HepG2 (cell line): ENCODE results near the gene DIPK1C. TPM values are rescaled to one million over a fixed set of nuclear protein-coding genes. Genes with fewer than 3 reads are reported as not detected.

Experiments
- ATAC-seq: fragments of 200-7000 bp; cut with Tn5 transposase; 3 replicates; pipeline ENCODE4 v1.9.1; 2020; ENCODE audit warnings: mild to moderate bottlenecking, moderate library complexity
- BruUV-seq: library from RNA; stranded (reverse); fragments of 400-500 nt; replicated peaks from 2 replicates; lab custom pipeline; 2021; lab: Mats Ljungman, UMichigan
- CTCF ChIA-PET: fragments of 300-600 bp; formaldehyde crosslinking; extraction: SDS; loops from one replicate; lab custom pipeline; 2021; ENCODE audit warnings: low total read pairs, inconsistent platforms, low intra/inter-chr PET ratio; lab: Yijun Ruan, JAX
- POLR2A ChIA-PET: fragments of 350-600 bp; sonication (Branson Sonifier 250); formaldehyde crosslinking; loops from one replicate; lab custom pipeline; 2020; ENCODE audit warnings: antibody characterized with exemption, inconsistent platforms; lab: Yijun Ruan, JAX
- DNase-seq: peaks from one replicate; pipeline ENCODE4 v3.0.0-alpha.2; 2015; ENCODE audit warnings: low spot score
- FAIRE-seq: peaks from 3 replicates; lab custom pipeline; 2011; peaks lifted over from hg19 to GRCh38; lab: Jason Lieb, UNC
- H2AFZ ChIP-seq: one replicate; pipeline ENCODE4 v1.6.1; 2011; ENCODE audit warnings: low read length, inconsistent platforms
- H3K27ac ChIP-seq: fragments of 300-600 bp; 3 replicates; pipeline ENCODE4 v1.8.0; 2011; ENCODE audit warnings: mixed run types, mild to moderate bottlenecking, mixed read lengths, low read length, inconsistent platforms; ENCODE audit not compliant: insufficient read depth; ENCODE audit errors: extremely low read length
- H3K27me3 ChIP-seq, 2 experiments: fragments of 200-600 bp in 1 of 2; 2 replicates in 1 of 2; 3 replicates in 1 of 2; pipeline versions ENCODE4 v1.6.0 to v1.8.0; 2011; ENCODE audit warnings: low read length in 2 of 2, mild to moderate bottlenecking in 2 of 2, moderate library complexity in 2 of 2, inconsistent platforms in 1 of 2; ENCODE audit not compliant: insufficient read depth in 2 of 2, control insufficient read depth in 1 of 2
- H3K36me3 ChIP-seq, 2 experiments: fragments of 200-600 bp in 1 of 2; replicated peaks in 1 of 2; 2 replicates in 1 of 2; 3 replicates in 1 of 2; pipeline versions ENCODE4 v1.5.1 to v1.8.0; 2011; ENCODE audit warnings: low read length in 2 of 2, inconsistent platforms in 1 of 2; ENCODE audit not compliant: insufficient read depth in 2 of 2, control insufficient read depth in 1 of 2
- H3K4me1 ChIP-seq: 2 replicates; pipeline ENCODE4 v1.5.1; 2012; ENCODE audit warnings: low read length, inconsistent platforms; ENCODE audit not compliant: insufficient read depth
- H3K4me2 ChIP-seq: 2 replicates; pipeline ENCODE4 v1.6.0; 2011; ENCODE audit warnings: low read depth, low read length, inconsistent platforms
- H3K4me3 ChIP-seq, 3 experiments: fragments of 200-600 bp in 1 of 3; sonication (generic), shearing (Covaris generic) in 1 of 3; replicated peaks in 1 of 3; 2 replicates each; pipeline ENCODE4 v1.5.1; 2011 to 2016; ENCODE audit warnings: low read length in 3 of 3, inconsistent platforms in 2 of 3, low read depth in 2 of 3, mild to moderate bottlenecking in 2 of 3, control low read depth in 1 of 3, mixed read lengths in 1 of 3; ENCODE audit not compliant: insufficient read depth in 1 of 3
- H3K79me2 ChIP-seq: one replicate; pipeline ENCODE4 v1.6.1; 2011; ENCODE audit warnings: low read length, inconsistent platforms; ENCODE audit not compliant: insufficient read depth
- H3K9ac ChIP-seq: 2 replicates; pipeline ENCODE4 v1.6.0; 2011; ENCODE audit warnings: mild to moderate bottlenecking, low read depth, low read length, inconsistent platforms; ENCODE audit not compliant: insufficient read depth
- H3K9me3 ChIP-seq: 2 replicates; pipeline ENCODE4 v1.5.1; 2012; ENCODE audit warnings: mild to moderate bottlenecking, low read length
- H4K20me1 ChIP-seq: 2 replicates; pipeline ENCODE4 v1.6.0; 2011; ENCODE audit warnings: inconsistent platforms, mild to moderate bottlenecking, low read length, moderate library complexity; ENCODE audit not compliant: insufficient read depth
- CREBL2 ChIP-seq: sonication (generic); formaldehyde crosslinking; IDR thresholded peaks from 2 replicates; pipeline ENCODE4 v1.8.1; 2023; ENCODE audit warnings: missing genetic modification reagents, mild to moderate bottlenecking, borderline replicate concordance
- DRAP1 ChIP-seq: IDR thresholded peaks from 2 replicates; pipeline ENCODE4 v1.6.1; 2016; ENCODE audit warnings: missing genetic modification reagents, missing compliant biosample characterization
- E2F2 ChIP-seq: sonication (generic); formaldehyde crosslinking; IDR thresholded peaks from 2 replicates; pipeline ENCODE4 v1.4.0; 2020; ENCODE audit warnings: missing genetic modification reagents, borderline replicate concordance
- GFI1 ChIP-seq: sonication (generic); formaldehyde crosslinking; IDR thresholded peaks from 2 replicates; pipeline ENCODE4 v1.5.0; 2020; ENCODE audit warnings: missing genetic modification reagents, mild to moderate bottlenecking, borderline replicate concordance
- GTF2F1 ChIP-seq: fragments of 150-350 bp; IDR thresholded peaks from 2 replicates; pipeline ENCODE4 v1.6.1; 2014; ENCODE audit warnings: low read length
- HDAC6 ChIP-seq: fragments of 200-600 bp; sonication (generic); IDR thresholded peaks from 2 replicates; pipeline ENCODE4 v1.7.0; 2017; ENCODE audit warnings: mild to moderate bottlenecking, antibody characterized with exemption, low read length, low read depth
- PAWR ChIP-seq: sonication (generic); formaldehyde crosslinking; IDR thresholded peaks from 2 replicates; pipeline ENCODE4 v1.4.0; 2020; ENCODE audit warnings: missing genetic modification reagents, mild to moderate bottlenecking, borderline replicate concordance
- RXRB ChIP-seq: IDR thresholded peaks from 2 replicates; pipeline ENCODE4 v1.6.1; 2016; ENCODE audit warnings: borderline replicate concordance, missing genetic modification reagents, missing compliant biosample characterization
- STAT5B ChIP-seq: sonication (generic); formaldehyde crosslinking; IDR thresholded peaks from 2 replicates; pipeline ENCODE4 v1.4.0; 2020; ENCODE audit warnings: missing genetic modification reagents
- STAT6 ChIP-seq: sonication (generic); formaldehyde crosslinking; IDR thresholded peaks from 2 replicates; pipeline ENCODE4 v1.4.0; 2020; ENCODE audit warnings: missing genetic modification reagents, mild to moderate bottlenecking, borderline replicate concordance
- TCF12 ChIP-seq, 2 experiments: fragments of 450-650 bp in 1 of 2; sonication (generic) in 1 of 2; formaldehyde crosslinking in 1 of 2; IDR thresholded peaks; 2 replicates each; pipeline versions ENCODE4 v1.6.1 to v1.8.0; 2017 to 2022; ENCODE audit warnings: antibody characterized with exemption in 1 of 2, mild to moderate bottlenecking in 1 of 2, missing genetic modification reagents in 1 of 2, moderate library complexity in 1 of 2
- ZBTB38 ChIP-seq: sonication (generic); formaldehyde crosslinking; IDR thresholded peaks from 2 replicates; pipeline ENCODE4 v1.5.1; 2020; ENCODE audit warnings: mild to moderate bottlenecking, missing genetic modification reagents
- ZHX1 ChIP-seq: sonication (generic); formaldehyde crosslinking; IDR thresholded peaks from 2 replicates; pipeline ENCODE4 v1.8.1; 2022; ENCODE audit warnings: low read depth, mild to moderate bottlenecking, missing genetic modification reagents
- ZNF354B ChIP-seq: sonication (generic); formaldehyde crosslinking; IDR thresholded peaks from 2 replicates; pipeline ENCODE4 v1.8.0; 2022; ENCODE audit warnings: mild to moderate bottlenecking, missing genetic modification reagents
- WGBS: methylation state at CpG from one replicate; pipeline ENCODE4 v1.1.6; 2017; ENCODE audit warnings: low lambda C conversion rate; 5-methylcytosine and 5-hydroxymethylcytosine counted together
- in situ Hi-C: cut with HindIII; loops from 2 replicates; pipeline ENCODE4 v1.10.0; 2017; ENCODE audit warnings: low pct_unique_long_range_greater_than_20kb; ENCODE audit not compliant: extremely low pct_ligation_motif_present
- intact Hi-C: fragments of 100-400 bp; cut with micrococcal nuclease; formaldehyde crosslinking; loops from one replicate; pipeline ENCODE4 v1.10.0; 2022; ENCODE audit not compliant: unreplicated experiment
- polyA plus RNA-seq, 8 experiments: library from polyadenylated mRNA; depleted of rRNA in 3 of 8; stranded (reverse) in 7 of 8; unstranded in 1 of 8; fragments of >200 nt; fragmentation: Illumina TruSeq in 4 of 8; extraction: Trizol in 4 of 8; gene quantifications; 2 replicates each; pipeline versions ENCODE4 v1.2.1 to v1.2.3, GENCODE V29; 2011 to 2016; ENCODE audit warnings: low read depth in 4 of 8, missing spikeins in 1 of 8, mixed read lengths in 1 of 8; ENCODE audit not compliant: insufficient read depth in 1 of 8
- total RNA-seq, 5 experiments: library from RNA; depleted of rRNA; stranded (reverse); fragments of >200 nt; fragmentation: Illumina TruSeq; extraction: Trizol; gene quantifications; 2 replicates each; pipeline ENCODE4 v1.2.3, GENCODE V29; 2016; ENCODE audit warnings: low read depth in 1 of 5

The DIPK1C gene
- total and polyA plus RNA-seq, 2 of the 13 experiments (the other 11 are each of a cell fraction or from before 2014, with no cell fraction given): 1.8 TPM; not detected in 1

GRCh38 chr18:74496508-74497323 lies 39.6 kb upstream of the DIPK1C start:
- ChIA-PET POLR2A (interaction anchor here (0.7 to 3.2 kb wide), 14 partner anchors 8 to 280 kb away, joined by 3 to 59 read pairs (median 4); no protein-coding TSS in a partner anchor), CTCF (no interaction called here)
- H3K36me3 ChIP-seq: peaks cover 4 to 9% of the 10 kb centered on the region in 2 experiments
- intact Hi-C loops: loop anchor here (1.0 to 5.0 kb wide), 4 partner anchors 46 to 349 kb away; partner anchors contain the start of genes FBXO15, TIMM21 and ZNF407
- peak overlapping the region; percentile 83 for H3K4me2 ChIP-seq
- in situ Hi-C loops: loop anchor here (5.0 to 25.0 kb wide), 2 partner anchors 46 to 309 kb away; no protein-coding TSS in a partner anchor
- BruUV-seq: no TSS peak
- H3K4me3 ChIP-seq: peak overlapping the region; percentile 84 to 90 (median 89)
- DNase-seq: peak; percentile 65
- peak overlapping the region; percentile 87 for H3K27ac ChIP-seq
- H3K4me1 ChIP-seq: peaks cover 41% of the 10 kb centered on the region
- 1% methylated on average over 38 of the region's 48 CpGs for WGBS
- peak; percentile 85 for ATAC-seq
- H2AFZ ChIP-seq: no peak overlapping the region
- H3K9ac ChIP-seq: peak overlapping the region; percentile 96
- H4K20me1 ChIP-seq: peaks cover 4% of the 10 kb centered on the region; the same call in 1 of the 2 replicates
- H3K27me3 ChIP-seq: no peaks in the 10 kb centered on the region; a peak in 1 of 5 replicates
- peak; percentile 86 for FAIRE-seq
- H3K9me3 ChIP-seq: peaks cover 8% of the 10 kb centered on the region
- H3K79me2 ChIP-seq: peaks cover 32% of the 10 kb centered on the region
- TF ChIP-seq TCF12 (IDR thresholded peaks at IDR 0.05) (no peak), TCF12 (CRISPR knock-in tag; IDR thresholded peaks at IDR 0.05) (peak; percentile 45; the same call in 1 of the 2 replicates), STAT6 (CRISPR knock-in tag) (no peak), HDAC6 (no peak), DRAP1 (CRISPR knock-in tag) (no peak), GTF2F1 (no peak), PAWR (peak; percentile 40; the same call in 1 of the 2 replicates), CREBL2 (peak; percentile 45; the same call in 1 of the 2 replicates), STAT5B (CRISPR knock-in tag) (no peak), ZNF354B (CRISPR knock-in tag) (0 out of 2 replicates have a peak, but pooled peaks have one; percentile 47), GFI1 (CRISPR knock-in tag) (no peak), RXRB (CRISPR knock-in tag) (no peak), ZBTB38 (CRISPR knock-in tag) (peak; percentile 52; the same call in 1 of the 2 replicates), ZHX1 (CRISPR knock-in tag) (no peak), E2F2 (CRISPR knock-in tag) (0 out of 2 replicates have a peak, but pooled peaks have one; percentile 6)
